ENCODE measurements around the gene RAB11FIP4. TPM values are rescaled to one million over a fixed set of nuclear protein-coding genes. Genes with fewer than 3 reads are reported as not detected.

Gene RAB11FIP4
- total RNA-seq, 1 experiment from 2014 or later, result 54.9 TPM

- peaks cover 4% of the 10 kb centered on the region for H3K9me3 Mint-ChIP-seq
- H3K4me3 Mint-ChIP-seq, result no peak overlapping the region
- H3K4me1 Mint-ChIP-seq, result no peaks in the 10 kb centered on the region
- DNase-seq (ENCODE audit: low spot score), result no peak
- CTCF ChIA-PET, result interaction anchor here (2.4 kb wide), 1 partner anchor 262 kb away, joined by 10 read pairs; no protein-coding TSS in a partner anchor
- no peak overlapping the region for H3K27ac Mint-ChIP-seq
- POLR2A ChIA-PET, result interaction anchor here (0.5 to 1.4 kb wide), 2 partner anchors 20 to 726 kb away, joined by 3 read pairs; no protein-coding TSS in a partner anchor
- TF ChIP-seq ATF1 (CRISPR knock-in tag; IDR thresholded peaks at IDR 0.05) (no peak), TEAD4 (CRISPR knock-in tag; IDR thresholded peaks at IDR 0.05) (no peak), CBFB (CRISPR knock-in tag; IDR thresholded peaks at IDR 0.05; ENCODE audit: low read depth) (no peak), ZNF532 (CRISPR knock-in tag; IDR thresholded peaks at IDR 0.05; ENCODE audit: borderline replicate concordance) (no peak), USF2 (CRISPR knock-in tag; IDR thresholded peaks at IDR 0.05) (no peak), JAZF1 (CRISPR knock-in tag; IDR thresholded peaks at IDR 0.05) (no peak)
- H3K27me3 Mint-ChIP-seq (ENCODE audit: low read depth), result no peaks in the 10 kb centered on the region
- ATAC-seq, result no peak
- no peaks in the 10 kb centered on the region for H3K36me3 Mint-ChIP-seq
These were observed 188.8 kb downstream of the RAB11FIP4 start for GRCh38 chr17:31580316-31580705.

GRCh38 chr17:31580706-31581490 is 189.4 kb downstream of the RAB11FIP4 start:
- ChIA-PET POLR2A (interaction anchor here (0.5 to 1.4 kb wide), 2 partner anchors 20 to 727 kb away, joined by 3 read pairs; no protein-coding TSS in a partner anchor), CTCF (interaction anchor here (1.6 to 2.4 kb wide), 2 partner anchors 23 to 261 kb away, joined by 5 to 10 read pairs; no protein-coding TSS in a partner anchor)
- ATAC-seq (no peak), DNase-seq (ENCODE audit: low spot score) (no peak)
- no peak overlapping the region; the same call in 1 of the 2 replicates for H3K27ac Mint-ChIP-seq
- no peaks in the 10 kb centered on the region for H3K36me3 Mint-ChIP-seq
- H3K4me1 Mint-ChIP-seq, result no peaks in the 10 kb centered on the region
- H3K4me3 Mint-ChIP-seq, result no peak overlapping the region
- no peaks in the 10 kb centered on the region for H3K27me3 Mint-ChIP-seq (ENCODE audit: low read depth)
- peaks cover 4% of the 10 kb centered on the region for H3K9me3 Mint-ChIP-seq
- TF ChIP-seq ZNF263 (CRISPR knock-in tag; IDR thresholded peaks at IDR 0.05; ENCODE audit: low read depth), result no peak
- no peak for TF ChIP-seq FOXP1 (CRISPR knock-in tag; IDR thresholded peaks at IDR 0.05; ENCODE audit: borderline replicate concordance)
- TF ChIP-seq USF1 (CRISPR knock-in tag; IDR thresholded peaks at IDR 0.05), result no peak
- no peak for TF ChIP-seq ZNF512 (CRISPR knock-in tag; IDR thresholded peaks at IDR 0.05; ENCODE audit: borderline replicate concordance)
- TF ChIP-seq ZNF219 (CRISPR knock-in tag; IDR thresholded peaks at IDR 0.05; ENCODE audit: borderline replicate concordance), result no peak
- no peak for TF ChIP-seq ZNF425 (CRISPR knock-in tag; conservative IDR thresholded peaks at IDR 0.05)
- no peak for TF ChIP-seq ZNF532 (CRISPR knock-in tag; IDR thresholded peaks at IDR 0.05; ENCODE audit: borderline replicate concordance)
- TF ChIP-seq ZNF416 (CRISPR knock-in tag; IDR thresholded peaks at IDR 0.05), result no peak

All from WTC11 (cell line).